ENCODE results near the gene RAD51B. TPM values are rescaled to one million over a fixed set of nuclear protein-coding genes. Genes with fewer than 3 reads are reported as not detected.

The RAD51B gene
- total RNA-seq, 1 experiment from 2014 or later: 29.9 TPM

DNA sequence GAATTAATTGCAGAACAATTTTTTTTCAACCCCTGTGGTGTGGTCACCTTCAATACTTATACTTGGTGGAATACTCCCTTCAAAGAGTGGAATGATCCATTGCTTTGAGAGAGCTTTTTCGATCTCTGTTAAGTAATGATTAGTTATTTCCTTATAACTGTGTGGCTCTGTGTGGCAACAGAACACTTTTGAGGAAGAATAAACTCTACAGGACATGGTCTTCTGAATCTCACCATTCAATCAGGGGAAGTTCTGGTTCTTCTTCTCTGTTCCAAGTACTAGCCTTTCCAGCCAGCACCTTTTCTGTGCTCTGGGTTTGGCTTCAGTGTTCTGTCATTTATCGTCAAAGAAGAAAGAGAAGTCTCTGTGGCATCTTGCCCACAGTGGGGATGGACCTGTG is 604.1 kb downstream of the RAD51B start:
- Histone ChIP-seq H3F3A (ENCODE audit: insufficient read depth, low read depth) (peaks cover 7% of the 10 kb centered on the region), H3K27me3 (ENCODE audit: insufficient read depth, low read depth) (no peaks in the 10 kb centered on the region), H2AFZ (no peak overlapping the region), H3K9me2 (ENCODE audit: insufficient read depth) (no peaks in the 10 kb centered on the region), H3K9me3 (ENCODE audit: insufficient read depth, low read depth) (peaks cover 3% of the 10 kb centered on the region; the same call in 1 of the 2 replicates), H3K4me1 (replicated peaks; ENCODE audit: insufficient read depth) (no peaks in the 10 kb centered on the region), H3K27ac (no peak overlapping the region), H4K20me1 (ENCODE audit: insufficient read depth) (no peaks in the 10 kb centered on the region), H3K4me2 (no peak overlapping the region), H3K36me3 (ENCODE audit: low read depth) (no peaks in the 10 kb centered on the region), H3K4me3 (no peak overlapping the region), H3K79me2 (ENCODE audit: low read depth) (no peaks in the 10 kb centered on the region)
- ChIA-PET POLR2A (ENCODE audit: unreplicated experiment) (no interaction called here), CTCF (no interaction called here)
- TF ChIP-seq EZH2 (IDR thresholded peaks at IDR 0.05; ENCODE audit: low read depth): no peak
- TF ChIP-seq, protein P1, sequence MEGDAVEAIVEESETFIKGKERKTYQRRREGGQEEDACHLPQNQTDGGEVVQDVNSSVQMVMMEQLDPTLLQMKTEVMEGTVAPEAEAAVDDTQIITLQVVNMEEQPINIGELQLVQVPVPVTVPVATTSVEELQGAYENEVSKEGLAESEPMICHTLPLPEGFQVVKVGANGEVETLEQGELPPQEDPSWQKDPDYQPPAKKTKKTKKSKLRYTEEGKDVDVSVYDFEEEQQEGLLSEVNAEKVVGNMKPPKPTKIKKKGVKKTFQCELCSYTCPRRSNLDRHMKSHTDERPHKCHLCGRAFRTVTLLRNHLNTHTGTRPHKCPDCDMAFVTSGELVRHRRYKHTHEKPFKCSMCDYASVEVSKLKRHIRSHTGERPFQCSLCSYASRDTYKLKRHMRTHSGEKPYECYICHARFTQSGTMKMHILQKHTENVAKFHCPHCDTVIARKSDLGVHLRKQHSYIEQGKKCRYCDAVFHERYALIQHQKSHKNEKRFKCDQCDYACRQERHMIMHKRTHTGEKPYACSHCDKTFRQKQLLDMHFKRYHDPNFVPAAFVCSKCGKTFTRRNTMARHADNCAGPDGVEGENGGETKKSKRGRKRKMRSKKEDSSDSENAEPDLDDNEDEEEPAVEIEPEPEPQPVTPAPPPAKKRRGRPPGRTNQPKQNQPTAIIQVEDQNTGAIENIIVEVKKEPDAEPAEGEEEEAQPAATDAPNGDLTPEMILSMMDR (conservative IDR thresholded peaks at IDR 0.05): no peak
- DNase-seq: no peak
- BruUV-seq (replicated peaks): no TSS peak
- intact Hi-C loops (cut with micrococcal nuclease; ENCODE audit: unreplicated experiment): no loop called here

DNA sequence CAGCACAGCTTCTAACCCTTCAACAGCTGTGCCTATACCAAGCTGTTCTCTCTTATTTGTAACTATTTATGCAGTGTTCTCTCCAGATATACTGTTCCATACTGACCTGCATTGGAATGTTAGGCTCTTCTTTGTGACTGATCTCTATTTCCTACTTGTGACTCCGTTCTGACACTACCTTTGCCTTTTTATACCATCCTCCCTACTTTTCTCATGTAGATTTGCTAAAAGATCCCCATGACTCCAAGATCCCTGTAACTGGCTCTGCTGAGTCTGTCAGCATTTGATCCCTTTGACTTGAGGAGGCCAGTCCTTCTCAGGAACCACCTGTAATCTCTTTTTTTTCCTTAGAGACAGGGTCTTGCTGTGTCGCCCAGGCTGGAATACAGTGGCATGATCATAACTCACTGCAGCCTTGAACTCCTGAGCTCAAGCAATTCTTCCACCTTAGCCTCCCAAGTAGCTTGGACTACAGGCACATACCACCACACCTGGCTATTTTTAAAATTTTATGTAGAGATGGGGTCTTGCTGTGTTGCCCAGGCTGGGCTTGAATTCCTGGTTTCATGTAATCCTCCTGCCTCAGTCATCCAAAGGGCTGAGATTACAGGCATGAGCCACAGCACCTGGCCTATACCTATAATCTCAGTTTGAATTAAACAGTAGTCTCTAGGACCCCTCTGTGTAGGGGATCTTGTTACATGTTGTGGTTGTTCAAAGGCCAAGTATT is 605.0 kb downstream of the RAD51B start:
- TF ChIP-seq, protein P1 (conservative IDR thresholded peaks at IDR 0.05): no peak
- TF ChIP-seq EZH2 (IDR thresholded peaks at IDR 0.05; ENCODE audit: low read depth): no peak
- POLR2A ChIA-PET (ENCODE audit: unreplicated experiment): no interaction called here
- Histone ChIP-seq H3K36me3 (ENCODE audit: low read depth) (no peaks in the 10 kb centered on the region), H3F3A (ENCODE audit: insufficient read depth, low read depth) (peaks cover 7% of the 10 kb centered on the region), H3K4me2 (no peak overlapping the region), H3K27ac (no peak overlapping the region), H4K20me1 (ENCODE audit: insufficient read depth) (no peaks in the 10 kb centered on the region), H3K27me3 (ENCODE audit: insufficient read depth, low read depth) (no peaks in the 10 kb centered on the region), H3K4me1 (replicated peaks; ENCODE audit: insufficient read depth) (no peaks in the 10 kb centered on the region), H3K79me2 (ENCODE audit: low read depth) (no peaks in the 10 kb centered on the region), H3K9me3 (ENCODE audit: insufficient read depth, low read depth) (peaks cover 7% of the 10 kb centered on the region), H3K4me3 (no peak overlapping the region), H3K9me2 (ENCODE audit: insufficient read depth) (no peaks in the 10 kb centered on the region), H2AFZ (no peak overlapping the region)
- CTCF ChIA-PET: no interaction called here
- intact Hi-C loops (cut with micrococcal nuclease; ENCODE audit: unreplicated experiment): no loop called here
- BruUV-seq (replicated peaks): no TSS peak
- no peak for DNase-seq

GRCh38 chr14:68426661-68427549 is 607.3 kb downstream of the RAD51B start:
- H3K4me2 ChIP-seq: no peak overlapping the region
- no TSS peak for BruUV-seq (replicated peaks)
- DNase-seq: no peak
- H3F3A ChIP-seq (ENCODE audit: insufficient read depth, low read depth): peaks cover 7% of the 10 kb centered on the region
- no peaks in the 10 kb centered on the region for H3K79me2 ChIP-seq (ENCODE audit: low read depth)
- POLR2A ChIA-PET (ENCODE audit: unreplicated experiment): no interaction called here
- TF ChIP-seq, protein P1 (conservative IDR thresholded peaks at IDR 0.05): no peak
- no peak for TF ChIP-seq EZH2 (IDR thresholded peaks at IDR 0.05; ENCODE audit: low read depth)
- no peaks in the 10 kb centered on the region for H3K27me3 ChIP-seq (ENCODE audit: insufficient read depth, low read depth)
- H3K9me2 ChIP-seq (ENCODE audit: insufficient read depth): no peaks in the 10 kb centered on the region
- intact Hi-C loops (cut with micrococcal nuclease; ENCODE audit: unreplicated experiment): no loop called here
- H3K36me3 ChIP-seq (ENCODE audit: low read depth): no peaks in the 10 kb centered on the region
- H3K4me1 ChIP-seq (replicated peaks; ENCODE audit: insufficient read depth): no peaks in the 10 kb centered on the region
- CTCF ChIA-PET: no interaction called here
- H3K4me3 ChIP-seq: no peak overlapping the region
- H3K27ac ChIP-seq: no peak overlapping the region
- peaks cover 7% of the 10 kb centered on the region for H3K9me3 ChIP-seq (ENCODE audit: insufficient read depth, low read depth)
- no peak overlapping the region for H2AFZ ChIP-seq
- H4K20me1 ChIP-seq (ENCODE audit: insufficient read depth): no peaks in the 10 kb centered on the region
